Dermis microvascular lymphatic vessel endothelial cell (primary cell): ENCODE measurements around the gene CDON. TPM values are rescaled to one million over a fixed set of nuclear protein-coding genes. Genes with fewer than 3 reads are reported as not detected.

Experiments
- DNase-seq, 2 donors: peaks; one replicate each; pipeline versions ENCODE4 v3.0.0 to v3.0.0-alpha.2; 2010; ENCODE audit warnings: low read depth in 2 of 2
- total RNA-seq: library from RNA; depleted of rRNA; stranded (reverse); fragments of >200 nt; gene quantifications from 2 replicates; pipeline ENCODE4 v1.2.1, GENCODE V29; 2014

Gene CDON
- total RNA-seq, 1 donor from 2014 or later = 1.8 TPM

DNA sequence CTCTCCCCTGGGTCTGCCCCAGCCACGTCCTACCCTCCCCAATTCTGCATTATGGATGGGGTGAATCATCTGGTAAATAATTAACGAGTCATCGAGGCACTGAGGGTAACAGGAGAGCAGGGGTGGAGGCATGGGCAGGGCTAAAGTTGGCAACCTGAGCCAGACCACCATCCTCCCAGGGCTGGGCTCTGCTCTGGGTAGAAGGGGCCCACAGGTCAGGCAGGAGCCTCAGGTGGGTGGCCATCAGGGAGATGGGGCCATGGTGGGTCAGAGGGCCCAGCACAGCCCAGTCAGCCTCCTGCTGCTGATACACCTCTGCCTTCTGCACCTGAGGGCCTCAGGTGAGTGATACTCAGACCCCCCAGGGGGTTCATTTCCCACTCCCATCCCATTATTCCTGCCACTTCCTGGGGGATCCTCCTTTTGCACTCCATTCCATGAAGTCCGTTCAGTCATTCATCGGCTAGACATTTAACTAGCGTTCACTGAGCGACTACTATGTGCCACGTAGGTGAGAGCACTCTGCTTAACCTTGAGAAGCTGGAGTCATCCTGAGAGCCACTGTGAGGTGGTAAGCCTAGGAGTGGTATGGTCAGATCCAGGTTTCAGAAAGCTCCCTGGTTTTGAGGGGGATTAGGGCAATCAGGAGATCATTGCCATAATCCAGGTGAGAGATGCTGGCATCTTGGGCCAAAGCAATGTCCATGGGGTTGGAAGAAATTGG lies 116.7 kb downstream of the CDON start, which contains the start of gene VSIG10L2:
TSS of gene VSIG10L2 (plus strand) at position 248 of the 724 bp plus-strand sequence. CDS start at position 260, 12 bp downstream.
- no peak for DNase-seq

DNA sequence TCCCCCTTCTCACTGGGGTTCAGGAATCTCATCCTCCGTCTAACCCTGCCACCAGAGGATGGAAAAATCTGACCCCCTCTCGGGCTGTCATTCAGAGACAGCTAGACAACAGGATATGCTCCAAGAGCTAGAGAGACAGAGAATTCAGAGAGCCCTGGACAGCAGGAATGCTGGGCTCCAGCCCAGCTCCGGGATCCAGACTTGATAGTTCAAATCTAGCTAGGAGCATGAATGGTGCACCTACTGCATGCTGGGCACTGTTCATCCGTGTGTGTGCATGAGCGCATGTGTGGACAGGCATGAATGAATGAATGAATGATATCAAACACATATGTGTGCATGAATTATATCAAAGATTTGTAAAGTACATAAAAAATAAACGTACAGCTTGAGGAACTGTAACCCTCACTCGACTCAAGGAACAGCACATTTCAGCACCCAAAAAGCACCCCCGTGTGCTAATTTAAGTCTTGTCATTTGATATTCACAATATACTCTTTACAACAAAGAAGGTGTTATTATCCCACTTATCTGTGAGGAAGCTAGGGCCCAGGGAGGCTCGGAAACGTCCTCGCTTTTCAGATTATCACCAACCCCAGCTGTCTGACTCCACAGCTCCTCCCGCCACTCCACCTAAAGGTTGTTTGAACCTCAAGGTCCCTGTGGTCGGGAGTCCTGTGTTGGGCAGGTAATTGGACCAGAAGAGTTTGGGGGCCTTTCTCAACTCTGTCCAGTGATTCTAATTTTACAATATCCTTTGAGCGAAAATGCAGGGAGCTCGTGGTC lies 117.5 kb downstream of the CDON start:
- no peak for DNase-seq

DNA sequence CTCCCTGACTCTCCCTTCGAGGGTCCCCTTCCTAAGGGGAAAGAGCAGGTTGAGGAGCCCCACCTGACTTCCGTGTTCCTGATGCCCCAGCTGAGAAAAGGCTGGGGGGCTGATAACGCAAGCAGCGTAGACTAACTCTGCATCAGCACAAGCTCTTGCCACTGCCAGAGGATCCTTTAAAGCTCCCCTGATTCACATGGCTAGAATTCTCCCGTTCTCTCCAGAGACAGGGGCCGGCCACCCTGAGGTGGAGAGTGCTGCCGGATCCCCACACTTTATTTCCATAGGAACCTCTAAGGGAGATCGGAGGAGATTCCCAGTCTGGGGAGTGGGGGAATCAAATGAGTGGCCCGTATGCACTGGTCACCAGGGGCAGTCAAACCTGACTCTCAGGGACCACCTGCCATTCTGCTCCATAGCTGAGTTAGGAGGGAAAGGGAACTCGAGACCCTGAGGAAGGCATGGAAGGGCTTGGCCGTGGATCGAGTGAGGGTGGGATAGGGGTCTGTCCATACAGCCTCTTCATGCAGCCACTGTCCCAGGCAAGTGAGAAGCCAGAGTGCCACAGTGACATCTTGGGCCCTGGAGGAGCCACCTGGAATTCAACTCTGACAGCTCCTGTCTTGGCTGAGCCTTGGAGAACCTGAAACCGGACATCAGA lies 118.2 kb downstream of the CDON start:
- DNase-seq = no peak

DNA sequence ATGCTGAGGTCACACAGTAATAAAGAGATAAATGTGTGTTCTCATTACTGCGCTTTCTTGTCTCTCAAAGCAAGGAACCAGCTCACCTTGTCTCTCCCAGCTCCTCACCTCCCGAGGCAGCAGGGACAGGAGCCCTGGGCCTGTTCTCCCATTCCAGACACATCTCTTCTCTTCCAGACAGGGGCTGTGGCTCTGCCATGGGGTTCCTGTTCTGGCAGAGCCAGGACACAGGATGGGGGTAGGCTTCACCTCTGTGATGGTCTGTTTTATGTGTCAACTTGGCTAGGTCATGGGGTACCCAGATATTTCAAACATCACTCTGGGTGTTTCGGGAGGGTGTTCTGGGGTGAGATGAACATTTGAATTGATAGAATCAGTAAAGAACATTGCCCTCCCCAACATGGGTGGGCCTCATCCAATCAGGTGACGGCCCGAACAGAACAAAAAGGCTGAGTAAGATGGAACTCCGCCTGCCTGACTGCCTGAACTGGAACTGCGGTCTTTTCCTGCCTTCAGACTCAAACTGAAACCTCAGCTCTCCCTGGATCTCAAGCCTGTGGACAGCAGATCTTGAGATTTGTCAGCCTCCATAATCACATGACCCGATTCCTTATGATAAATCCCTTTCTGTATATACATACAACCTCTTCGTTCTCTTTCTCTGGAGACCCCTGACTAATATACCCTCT lies 118.9 kb downstream of the CDON start:
- no peak for DNase-seq

GRCh38 chr11:125942771-125943428 lies 119.8 kb downstream of the CDON start:
- DNase-seq = no peak

DNA sequence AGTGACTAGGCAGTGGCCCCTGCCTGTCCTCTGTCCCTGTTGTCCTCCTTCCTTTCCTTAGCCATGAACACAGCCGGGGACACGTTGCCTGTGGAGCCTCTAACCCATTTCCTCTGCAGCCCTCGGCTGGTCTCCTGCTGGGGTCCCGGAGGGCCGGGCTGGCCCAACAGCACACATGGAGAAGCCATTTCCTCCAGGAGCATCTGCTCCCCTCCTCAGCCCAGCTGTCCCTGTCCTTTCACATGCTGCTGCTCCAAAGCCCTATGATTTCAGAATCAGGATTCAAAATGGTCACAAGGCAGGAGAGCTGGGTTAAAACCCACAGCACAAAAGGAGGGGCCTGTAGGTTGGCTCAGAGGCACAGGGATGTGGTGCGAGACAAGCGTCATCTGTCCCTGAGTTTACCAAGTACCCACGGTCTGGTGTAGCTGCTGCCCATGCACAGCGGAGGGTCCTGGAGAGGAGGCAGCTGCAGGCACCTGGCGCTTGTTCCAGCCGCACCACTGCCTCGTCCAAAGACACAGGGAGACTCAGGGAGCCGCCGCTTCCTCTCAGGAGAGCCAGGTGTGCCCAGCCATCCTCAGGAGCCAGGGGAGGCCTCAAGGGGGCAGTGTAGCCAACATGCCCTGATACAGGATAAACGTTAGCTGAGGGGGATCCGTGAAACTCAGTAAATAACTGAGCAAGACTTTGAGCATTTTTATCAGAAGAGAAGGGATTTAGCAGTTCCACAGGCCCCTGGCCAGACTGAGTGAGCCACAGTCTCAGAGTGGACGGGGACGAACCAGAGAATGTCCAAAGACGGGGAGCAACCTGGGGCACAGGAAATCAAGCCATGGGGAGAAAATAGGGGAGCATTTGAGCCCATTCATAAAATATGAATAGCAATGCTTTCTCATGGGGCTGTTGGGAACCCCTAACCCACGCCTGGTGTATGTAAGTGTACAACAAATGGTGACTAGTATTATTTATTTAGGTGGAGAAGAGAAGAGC lies 120.8 kb downstream of the CDON start:
- DNase-seq = peak; percentile 5 to 52

- DNase-seq = no peak
These were observed 121.4 kb downstream of the CDON start for GRCh38 chr11:125941267-125941618.

DNA sequence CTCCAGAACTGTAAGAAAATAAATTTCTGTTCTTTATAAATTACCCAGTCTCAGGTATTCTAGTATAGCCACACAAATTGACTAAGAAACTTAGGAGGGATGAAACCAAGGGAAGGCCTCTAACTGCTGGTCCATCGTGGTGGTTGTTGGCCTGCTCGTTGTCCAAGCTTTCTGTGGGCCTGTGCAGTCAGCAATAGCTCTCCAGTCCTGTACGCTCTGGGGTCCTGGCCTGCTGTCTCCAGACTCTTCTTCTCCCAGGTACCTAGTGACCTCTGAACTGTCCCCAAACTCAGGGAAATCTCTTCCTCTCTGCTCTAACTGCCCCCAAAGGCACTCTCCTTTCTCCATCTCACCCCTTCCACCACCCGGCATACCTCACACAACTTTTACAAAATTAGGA lies 122.5 kb downstream of the CDON start:
- no peak for DNase-seq

- DNase-seq = no peak
These were observed 123.6 kb downstream of the CDON start for GRCh38 chr11:125939081-125939521.

DNA sequence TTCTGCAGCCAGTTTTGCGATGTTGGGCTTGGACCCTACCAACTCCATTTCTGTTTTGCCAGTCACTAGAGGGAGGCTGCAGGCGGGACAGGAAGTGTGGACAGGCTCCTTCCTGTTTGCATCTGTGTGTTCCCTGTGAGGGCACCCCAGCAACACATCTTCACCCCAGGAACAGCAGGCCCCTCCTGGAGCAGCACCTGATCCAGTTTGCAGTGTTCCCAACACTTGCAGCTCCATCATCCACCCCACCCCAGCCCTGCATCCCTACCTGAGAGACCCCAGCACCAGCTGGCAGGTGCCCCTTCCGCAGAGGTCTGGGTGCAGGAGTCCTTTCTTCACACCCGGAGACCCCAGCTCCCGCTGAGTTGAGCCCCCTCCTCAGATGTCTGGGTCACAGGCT lies 124.2 kb downstream of the CDON start:
- no peak for DNase-seq

- DNase-seq = no peak
These were observed 127.0 kb downstream of the CDON start for GRCh38 chr11:125935618-125936199.

GRCh38 chr11:125935056-125935455 lies 127.6 kb downstream of the CDON start:
- no peak for DNase-seq

- DNase-seq = no peak
These were observed 128.2 kb downstream of the CDON start for GRCh38 chr11:125934473-125934872.

DNA sequence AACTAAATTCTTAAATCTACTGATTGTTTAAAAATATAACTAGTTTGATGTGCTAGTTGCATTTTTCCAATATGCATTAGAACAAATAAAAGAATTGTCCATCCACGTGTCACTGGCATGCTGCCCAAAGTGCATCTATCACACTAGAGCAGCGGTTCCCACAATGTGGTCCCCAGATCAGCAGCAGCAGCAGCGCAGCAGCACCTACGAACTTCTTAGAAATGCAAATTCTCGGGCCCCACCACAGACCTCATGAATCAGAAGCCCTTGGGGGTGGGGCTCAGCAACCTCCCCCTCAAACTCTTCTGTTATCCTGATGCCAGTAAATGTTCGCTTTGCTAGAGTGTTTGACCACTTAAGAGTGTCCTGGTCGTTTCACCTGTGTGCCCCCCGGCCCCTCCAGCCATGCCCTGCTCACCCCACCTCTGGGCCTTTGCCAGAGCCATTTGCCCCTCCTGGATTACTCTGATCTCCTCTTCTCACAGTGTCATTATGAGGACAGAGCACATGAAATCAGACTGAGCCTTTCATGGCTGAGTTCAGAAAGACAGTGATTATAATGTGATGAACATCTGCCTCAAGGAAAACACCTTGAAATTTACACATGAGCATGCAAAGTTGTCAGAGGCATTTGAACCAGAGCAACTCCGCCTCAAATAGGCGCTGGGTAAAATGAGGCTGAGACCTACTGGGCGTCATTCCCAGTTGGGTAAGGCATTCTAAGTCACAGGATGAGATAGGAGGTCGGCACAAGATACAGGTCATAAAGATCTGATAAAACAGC lies 129.4 kb downstream of the CDON start:
- DNase-seq = no peak

GRCh38 chr11:125932301-125932700 lies 130.4 kb downstream of the CDON start:
- DNase-seq = no peak

GRCh38 chr11:125931668-125932067 lies 131.0 kb downstream of the CDON start:
- DNase-seq = no peak

DNA sequence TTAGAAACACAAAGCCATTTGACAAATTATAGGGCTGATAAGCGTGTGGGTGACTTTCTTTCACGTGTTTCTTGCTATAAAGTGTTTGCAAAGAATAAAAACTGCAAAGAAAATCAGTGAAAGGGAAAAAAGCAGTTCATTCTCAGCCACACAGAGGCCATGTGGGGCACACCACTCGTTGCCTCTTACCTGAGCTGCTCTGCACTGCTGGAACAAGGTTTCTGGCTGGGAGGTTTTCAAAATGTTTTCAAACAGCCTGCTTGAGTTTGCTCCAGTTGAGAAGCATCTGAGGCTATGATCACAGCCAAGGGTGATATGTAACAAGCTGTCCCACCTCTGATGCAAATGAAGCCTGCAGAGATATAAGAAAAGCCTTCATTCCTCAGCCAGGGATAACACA lies 131.6 kb downstream of the CDON start:
- DNase-seq = no peak

GRCh38 chr11:125930076-125930450 lies 132.6 kb downstream of the CDON start:
- no peak for DNase-seq
